DND-41 (cell line): ENCODE results near the gene HOOK1.

Experiments
- ATAC-seq: fragments of 200-7000 bp; cut with Tn5 transposase; 3 replicates; pipeline ENCODE4 v1.9.1; 2021; ENCODE audit warnings: low read depth; ENCODE audit not compliant: insufficient read depth
- DNase-seq: peaks from one replicate; pipeline ENCODE4 v3.0.0-alpha.2; 2020
- H2AFZ ChIP-seq: 2 replicates; pipeline ENCODE4 v1.6.0; 2012; ENCODE audit warnings: low read depth, low read length
- H3K27ac ChIP-seq: 2 replicates; pipeline ENCODE4 v1.5.1; 2012; ENCODE audit warnings: low read length, inconsistent platforms
- H3K27me3 ChIP-seq: fragments of 200-600 bp; sonication (generic); 2 replicates; pipeline ENCODE4 v1.6.0; 2012; ENCODE audit warnings: low read length, mild to moderate bottlenecking, inconsistent platforms; ENCODE audit not compliant: insufficient read depth, poor library complexity
- H3K36me3 ChIP-seq: 2 replicates; pipeline ENCODE4 v1.5.1; 2012; ENCODE audit warnings: low read length, inconsistent platforms; ENCODE audit not compliant: insufficient read depth
- H3K4me1 ChIP-seq: 2 replicates; pipeline ENCODE4 v1.5.1; 2012; ENCODE audit warnings: mild to moderate bottlenecking, low read length; ENCODE audit not compliant: insufficient read depth
- H3K4me2 ChIP-seq: 2 replicates; pipeline ENCODE4 v1.6.0; 2012; ENCODE audit warnings: mild to moderate bottlenecking, moderate library complexity, low read length, inconsistent platforms; ENCODE audit not compliant: insufficient read depth
- H3K4me3 ChIP-seq, 2 experiments: fragments of 200-600 bp in 1 of 2; shearing (Covaris generic) in 1 of 2; 2 replicates each; pipeline ENCODE4 v1.5.1; 2012 to 2016; ENCODE audit warnings: inconsistent platforms in 2 of 2, low read length in 2 of 2, mild to moderate bottlenecking in 2 of 2, low read depth in 1 of 2, moderate library complexity in 1 of 2
- H3K79me2 ChIP-seq: 2 replicates; pipeline ENCODE4 v1.6.0; 2012; ENCODE audit warnings: low read length, inconsistent platforms; ENCODE audit not compliant: insufficient read depth
- H3K9ac ChIP-seq: 2 replicates; pipeline ENCODE4 v1.6.0; 2012; ENCODE audit warnings: low read depth, mild to moderate bottlenecking, inconsistent platforms, low read length, moderate library complexity
- H3K9me3 ChIP-seq: 2 replicates; pipeline ENCODE4 v1.5.1; 2012; ENCODE audit warnings: low read length, moderate library complexity, mild to moderate bottlenecking, inconsistent platforms; ENCODE audit not compliant: insufficient read depth, severe bottlenecking
- H4K20me1 ChIP-seq: 2 replicates; pipeline ENCODE4 v1.6.0; 2012; ENCODE audit warnings: low read length; ENCODE audit not compliant: insufficient read depth
- EZH2 ChIP-seq: IDR thresholded peaks from 3 replicates; pipeline ENCODE4 v1.6.1; 2012; ENCODE audit warnings: borderline replicate concordance, low read depth, mild to moderate bottlenecking, moderate library complexity, low read length, inconsistent platforms; ENCODE audit not compliant: severe bottlenecking
- TF ChIP-seq, protein P1 (sequence below): IDR thresholded peaks from 2 replicates; pipeline ENCODE4 v1.5.1; 2012; ENCODE audit warnings: borderline replicate concordance, low read length, moderate library complexity, mild to moderate bottlenecking; ENCODE audit not compliant: poor library complexity, severe bottlenecking; ENCODE audit errors: extremely low read depth

HOOK1 gene

DNA sequence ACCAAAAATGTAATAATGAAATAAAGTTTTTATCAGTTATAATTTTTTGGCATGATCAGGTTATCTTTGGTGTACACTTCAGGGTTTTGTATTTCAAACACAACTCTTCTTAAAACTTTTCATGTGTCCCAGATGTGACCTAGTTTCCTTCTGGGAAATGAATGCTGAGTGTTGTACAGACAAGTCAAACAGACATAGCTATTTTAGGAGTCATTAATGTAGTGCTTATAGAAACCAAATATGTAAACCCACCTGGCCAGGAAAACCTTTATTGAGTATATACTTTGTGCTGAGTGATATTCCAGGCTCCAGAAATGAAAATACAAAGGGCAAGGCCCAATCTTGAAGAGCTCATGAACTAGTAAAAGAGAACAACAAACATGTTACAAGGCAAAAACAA lies 25.9 kb upstream of the HOOK1 start:
- H3K4me2 ChIP-seq = no peak overlapping the region
- H3K4me1 ChIP-seq = no peaks in the 10 kb centered on the region
- H2AFZ ChIP-seq = no peak overlapping the region
- no peaks in the 10 kb centered on the region for H3K79me2 ChIP-seq
- no peak for DNase-seq
- H3K4me3 ChIP-seq = no peak overlapping the region
- H3K9ac ChIP-seq = no peak overlapping the region
- no peaks in the 10 kb centered on the region for H3K36me3 ChIP-seq
- H3K27me3 ChIP-seq = no peaks in the 10 kb centered on the region
- no peak overlapping the region for H3K27ac ChIP-seq
- ATAC-seq = no peak
- TF ChIP-seq, protein P1, sequence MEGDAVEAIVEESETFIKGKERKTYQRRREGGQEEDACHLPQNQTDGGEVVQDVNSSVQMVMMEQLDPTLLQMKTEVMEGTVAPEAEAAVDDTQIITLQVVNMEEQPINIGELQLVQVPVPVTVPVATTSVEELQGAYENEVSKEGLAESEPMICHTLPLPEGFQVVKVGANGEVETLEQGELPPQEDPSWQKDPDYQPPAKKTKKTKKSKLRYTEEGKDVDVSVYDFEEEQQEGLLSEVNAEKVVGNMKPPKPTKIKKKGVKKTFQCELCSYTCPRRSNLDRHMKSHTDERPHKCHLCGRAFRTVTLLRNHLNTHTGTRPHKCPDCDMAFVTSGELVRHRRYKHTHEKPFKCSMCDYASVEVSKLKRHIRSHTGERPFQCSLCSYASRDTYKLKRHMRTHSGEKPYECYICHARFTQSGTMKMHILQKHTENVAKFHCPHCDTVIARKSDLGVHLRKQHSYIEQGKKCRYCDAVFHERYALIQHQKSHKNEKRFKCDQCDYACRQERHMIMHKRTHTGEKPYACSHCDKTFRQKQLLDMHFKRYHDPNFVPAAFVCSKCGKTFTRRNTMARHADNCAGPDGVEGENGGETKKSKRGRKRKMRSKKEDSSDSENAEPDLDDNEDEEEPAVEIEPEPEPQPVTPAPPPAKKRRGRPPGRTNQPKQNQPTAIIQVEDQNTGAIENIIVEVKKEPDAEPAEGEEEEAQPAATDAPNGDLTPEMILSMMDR = no peak
- TF ChIP-seq EZH2 = no peak
- H3K9me3 ChIP-seq = peaks cover 3% of the 10 kb centered on the region
- H4K20me1 ChIP-seq = no peaks in the 10 kb centered on the region

DNA sequence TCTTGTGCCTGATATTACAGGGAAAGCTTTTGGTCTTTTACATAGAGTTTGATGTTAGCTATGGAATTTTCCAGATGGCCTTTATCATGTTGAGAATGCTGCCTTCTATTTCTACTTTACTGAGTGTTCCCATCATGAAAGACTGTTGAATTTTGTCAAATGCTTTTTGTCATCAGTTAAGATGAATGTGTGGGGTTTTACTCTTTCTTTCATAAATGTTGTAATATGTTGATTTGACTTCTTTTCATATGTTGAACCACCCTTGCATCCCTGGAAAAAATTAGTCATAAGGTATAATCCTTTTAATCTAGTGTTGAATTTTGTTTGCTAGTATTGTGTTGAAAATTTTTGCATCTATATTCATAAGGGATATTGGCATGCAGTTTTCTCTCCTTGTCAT lies 16.1 kb upstream of the HOOK1 start:
- no peak for DNase-seq
- no peak for ATAC-seq
- no peak overlapping the region for H3K4me3 ChIP-seq
- no peaks in the 10 kb centered on the region for H4K20me1 ChIP-seq
- no peak overlapping the region for H2AFZ ChIP-seq
- no peaks in the 10 kb centered on the region for H3K36me3 ChIP-seq
- H3K27me3 ChIP-seq = no peaks in the 10 kb centered on the region
- no peak overlapping the region for H3K27ac ChIP-seq
- TF ChIP-seq, protein P1 = no peak
- TF ChIP-seq EZH2 = no peak
- H3K4me2 ChIP-seq = no peak overlapping the region
- no peak overlapping the region for H3K9ac ChIP-seq
- no peaks in the 10 kb centered on the region for H3K4me1 ChIP-seq
- H3K79me2 ChIP-seq = no peaks in the 10 kb centered on the region
- no peaks in the 10 kb centered on the region for H3K9me3 ChIP-seq

DNA sequence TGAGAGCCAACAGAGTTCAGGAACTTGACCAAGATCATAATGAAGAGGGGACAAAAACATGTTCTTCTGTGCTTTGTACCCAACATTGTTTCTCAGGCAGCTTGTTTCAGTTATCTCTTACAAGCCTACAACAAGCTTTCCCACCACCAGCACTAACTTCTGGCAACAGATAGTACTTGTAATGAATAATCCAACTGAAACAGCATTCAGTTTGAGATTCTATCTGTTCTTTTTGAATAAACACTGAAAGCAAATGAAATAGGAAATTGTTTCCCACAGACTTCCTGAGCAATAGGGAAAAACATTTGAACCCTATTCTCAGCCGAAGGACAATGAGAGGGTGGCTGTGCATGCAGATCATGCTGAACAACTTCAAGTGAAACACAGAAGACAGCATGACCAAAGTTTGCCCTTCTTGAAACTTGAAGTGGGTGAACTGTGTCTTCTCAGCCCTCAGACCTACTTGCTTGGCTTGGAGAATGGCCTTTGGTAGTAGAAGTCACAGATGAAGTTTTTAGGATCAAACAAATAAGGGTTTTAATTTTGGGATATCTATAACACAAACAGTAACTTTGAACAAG lies 11.2 kb upstream of the HOOK1 start:
- H2AFZ ChIP-seq = no peak overlapping the region
- no peak for ATAC-seq
- DNase-seq = no peak

More for the DNA sequence above, 11.2 kb upstream of the HOOK1 start:
- TF ChIP-seq EZH2 = no peak
- TF ChIP-seq, protein P1 = no peak
- Histone ChIP-seq H4K20me1 (no peaks in the 10 kb centered on the region), H3K27ac (no peak overlapping the region), H3K79me2 (no peaks in the 10 kb centered on the region), H3K4me3 (no peak overlapping the region), H3K4me1 (no peaks in the 10 kb centered on the region), H3K4me2 (no peak overlapping the region), H3K27me3 (no peaks in the 10 kb centered on the region), H3K36me3 (no peaks in the 10 kb centered on the region), H3K9me3 (no peaks in the 10 kb centered on the region), H3K9ac (no peak overlapping the region)
